GM19023 (cell line): ENCODE measurements around the gene PTCH1.

Experiments
- ATAC-seq: cut with Tn5 transposase; IDR thresholded peaks from one replicate; pipeline ENCODE4 v1.9.1; 2021; ENCODE audit warnings: mild to moderate bottlenecking, moderate library complexity; ENCODE audit not compliant: unreplicated experiment

The PTCH1 gene

GRCh38 chr9:95411054-95411892 lies 105.5 kb downstream of the PTCH1 start:
- no peak for ATAC-seq

DNA sequence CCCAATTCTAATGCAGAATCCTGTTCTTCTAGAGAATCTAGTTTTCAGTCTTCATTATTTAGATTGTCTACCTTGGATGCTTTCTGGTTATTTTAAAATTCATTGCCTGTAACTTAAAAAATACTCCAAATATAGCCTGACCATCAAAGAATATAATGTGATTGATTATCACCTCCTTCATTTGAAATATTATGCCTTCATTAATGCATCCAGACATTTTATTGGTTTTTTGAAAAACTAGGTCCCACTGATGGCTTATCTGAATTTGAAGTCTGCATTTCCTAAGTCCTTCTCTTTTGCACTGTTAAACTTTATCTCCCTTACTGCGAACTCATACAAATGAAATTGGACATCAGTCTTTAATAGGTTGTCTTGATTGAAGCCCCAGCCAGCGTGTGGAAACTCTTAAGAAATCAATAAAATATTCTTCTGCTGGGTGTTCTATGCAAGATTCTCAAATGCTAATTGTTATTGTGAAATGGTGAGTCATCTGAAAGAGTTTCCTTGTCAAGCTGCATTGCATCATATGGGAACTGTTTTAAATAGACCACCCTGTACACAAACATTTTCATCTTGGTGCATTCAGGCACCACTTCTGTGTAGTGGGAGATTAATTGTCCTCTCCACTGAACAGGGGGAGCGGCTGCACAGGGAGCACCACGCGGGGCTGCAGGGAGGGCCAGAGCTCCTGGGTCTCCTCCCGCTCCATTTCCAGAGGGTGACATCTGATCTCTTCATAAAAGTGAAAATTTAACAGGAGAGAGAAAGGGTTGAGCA lies 106.9 kb downstream of the PTCH1 start:
- ATAC-seq = no peak

DNA sequence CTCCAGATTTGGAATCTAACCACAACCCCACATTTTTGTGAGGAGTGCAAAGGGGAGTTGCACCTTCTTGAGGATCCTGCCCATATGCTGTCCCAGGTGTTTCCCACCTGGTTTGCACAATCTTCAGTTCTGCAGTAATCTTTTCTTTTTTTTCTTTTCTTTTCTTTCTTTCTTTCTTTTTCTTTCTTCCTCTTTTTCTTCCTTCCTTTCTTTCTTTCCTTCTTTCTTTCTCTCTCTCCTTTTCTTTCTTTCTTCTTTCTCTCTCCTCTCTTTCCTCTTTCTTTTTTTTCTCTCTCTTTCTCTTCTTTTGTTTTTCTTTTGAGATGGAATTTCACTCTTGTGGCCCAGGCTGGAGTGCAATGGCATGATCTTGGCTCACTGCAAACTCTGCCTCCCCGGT lies 109.2 kb downstream of the PTCH1 start:
- ATAC-seq = no peak

- ATAC-seq = no peak
Measured at GRCh38 chr9:95406121-95406520, 110.7 kb downstream of the PTCH1 start.

GRCh38 chr9:95399261-95399660 lies 117.5 kb downstream of the PTCH1 start:
- ATAC-seq = no peak
